22Rv1 (cell line): Measurements from ENCODE around the gene HS6ST3.

ENCODE experiments used
- H3K27ac ChIP-seq: fragments of 450-650 bp; 2 replicates; pipeline ENCODE4 v1.5.1; 2017
- CTCF ChIP-seq: fragments of 450-650 bp; IDR thresholded peaks from 2 replicates; pipeline ENCODE4 v1.5.1; 2017; ENCODE audit warnings: mild to moderate bottlenecking
- ZFX ChIP-seq: fragments of 450-650 bp; IDR thresholded peaks from 2 replicates; pipeline ENCODE4 v1.6.1; 2017; ENCODE audit warnings: antibody characterized with exemption, borderline replicate concordance

The HS6ST3 gene

GRCh38 chr13:96850538-96851145 is 760.7 kb downstream of the HS6ST3 start:
- H3K27ac ChIP-seq, result no peak overlapping the region
- TF ChIP-seq CTCF (no peak), ZFX (no peak)

GRCh38 chr13:96851856-96852445 is 762.0 kb downstream of the HS6ST3 start:
- TF ChIP-seq CTCF (no peak), ZFX (no peak)
- H3K27ac ChIP-seq, result no peak overlapping the region

GRCh38 chr13:96858133-96858826 is 768.4 kb downstream of the HS6ST3 start:
- TF ChIP-seq CTCF (no peak), ZFX (no peak)

GRCh38 chr13:96860882-96861281 is 771.0 kb downstream of the HS6ST3 start:
- TF ChIP-seq ZFX (no peak), CTCF (no peak)
- no peak overlapping the region for H3K27ac ChIP-seq

More at GRCh38 chr13:96858133-96858826, 768.4 kb downstream of the HS6ST3 start:
- H3K27ac ChIP-seq, result no peak overlapping the region

- no peak overlapping the region for H3K27ac ChIP-seq
- no peak for TF ChIP-seq ZFX
- no peak for TF ChIP-seq CTCF
Measured at GRCh38 chr13:96862093-96862492, 772.2 kb downstream of the HS6ST3 start.

DNA sequence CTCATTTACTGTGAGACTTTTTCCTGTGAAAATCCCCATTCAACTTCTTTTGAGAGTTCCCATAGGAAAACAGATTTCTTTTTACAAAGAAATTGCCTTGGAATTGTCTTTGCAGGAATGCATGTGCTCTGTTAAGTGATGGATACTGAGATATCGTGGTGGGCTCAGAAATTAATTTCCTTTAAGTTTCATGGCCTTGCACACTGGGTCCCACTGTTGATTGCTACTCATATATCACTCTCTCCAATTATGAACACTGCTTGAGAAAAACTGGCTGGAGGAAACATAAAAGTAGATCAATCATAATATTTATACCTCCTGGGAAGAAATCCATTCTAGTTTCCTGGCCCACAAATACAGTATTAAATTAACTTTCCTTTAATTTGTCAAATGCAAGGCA is 773.1 kb downstream of the HS6ST3 start:
- TF ChIP-seq ZFX (no peak), CTCF (no peak)
- H3K27ac ChIP-seq, result no peak overlapping the region

DNA sequence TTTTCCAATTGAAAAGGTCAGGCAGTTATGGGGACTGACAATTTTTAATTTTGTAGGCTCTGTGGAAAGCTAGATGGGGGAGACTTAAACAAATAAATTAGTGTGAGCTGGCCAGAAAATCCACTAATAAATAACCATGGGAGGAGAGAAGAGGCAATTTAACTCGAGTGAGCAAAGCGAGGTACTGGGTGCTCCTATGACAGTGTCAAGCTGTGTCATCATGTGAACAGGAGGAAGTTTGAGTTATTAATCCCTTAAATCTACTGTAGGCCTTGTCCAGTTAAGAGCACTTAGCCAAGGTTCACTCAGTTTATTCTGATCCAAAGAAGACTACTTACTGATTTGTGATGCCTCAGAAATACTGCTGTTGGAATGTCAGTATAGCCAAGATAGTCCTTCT is 781.6 kb downstream of the HS6ST3 start:
- TF ChIP-seq ZFX (no peak), CTCF (no peak)
- H3K27ac ChIP-seq, result no peak overlapping the region
